Heart left ventricle (tissue), 13 donors: ENCODE data around the gene PRKACA.

ENCODE experiments used
- POLR2A ChIP-seq, 2 donors: fragments of 450-650 bp; IDR thresholded peaks; one replicate each; pipeline ENCODE4 v1.6.1; 2017; ENCODE audit warnings: antibody characterized with exemption in 2 of 2, mild to moderate bottlenecking in 2 of 2, moderate library complexity in 2 of 2
- TF ChIP-seq, protein P1 (sequence below), 12 donors: fragments of 200-600 bp; sonication (generic) in 4 of 12; IDR thresholded peaks; one replicate each; pipeline versions ENCODE4 v1.5.0 to v1.8.0; 2018 to 2022; ENCODE audit warnings: antibody characterized with exemption in 12 of 12, mild to moderate bottlenecking in 5 of 12
- donor health status: ischemic (EF 13 %, LVEDD 7.1; RV severe dilation, severe dysfunction).
- donor health status: DM: no; HTN: yes; CAD: no.
- donor health status: DM: no; HTN: no; CAD: no.
- donor health status: ischemic (EF 25% LVEDD 6.9; RV normal size, moderate dysfunction).
- donor health status: ischemic (EF 25% LVEDD 5.7; RV mildly dilated, moderate dysfunction).
- donor health status: ischemic (EF 35%, LVEDD 5.7; RV mildly dilated, moderate dysfunction).
- donor health status: nonischemic (EF 11% LVEDD 7.7; RV severe dilation, severe dysfunction).
- donor health status: DM: yes; HTN: yes; CAD: no.
- donor health status: PGD.
- donor health status: ischemic (EF 29% LVEDD 5.4; RV normal size, mild dysfunction).
- donor health status: nonischemic (EF 23%, LVEDD 6.1; RV moderate dilation, normal function).

DNA sequence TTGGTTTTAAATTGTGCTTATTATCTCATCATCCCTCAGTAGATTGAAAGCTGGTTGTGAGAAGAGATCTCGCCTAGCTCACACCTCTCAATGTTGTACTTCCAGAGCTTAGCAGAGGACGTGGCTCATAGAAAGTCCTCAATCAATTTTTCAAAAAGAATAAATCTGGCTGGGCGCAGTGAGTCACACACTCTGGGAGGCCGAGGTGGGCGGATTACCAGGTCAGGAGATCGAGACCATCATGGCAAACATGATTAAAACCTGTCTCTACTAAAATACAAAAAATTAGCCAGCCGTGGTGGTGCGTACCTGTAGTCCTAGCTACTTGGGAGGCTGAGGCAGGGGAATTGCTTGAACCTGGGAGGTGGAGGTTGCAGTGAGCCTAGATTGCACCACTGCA is 23.5 kb upstream of the PRKACA start:
- TF ChIP-seq POLR2A (IDR thresholded peaks at IDR 0.05) = no peak
- TF ChIP-seq, protein P1, sequence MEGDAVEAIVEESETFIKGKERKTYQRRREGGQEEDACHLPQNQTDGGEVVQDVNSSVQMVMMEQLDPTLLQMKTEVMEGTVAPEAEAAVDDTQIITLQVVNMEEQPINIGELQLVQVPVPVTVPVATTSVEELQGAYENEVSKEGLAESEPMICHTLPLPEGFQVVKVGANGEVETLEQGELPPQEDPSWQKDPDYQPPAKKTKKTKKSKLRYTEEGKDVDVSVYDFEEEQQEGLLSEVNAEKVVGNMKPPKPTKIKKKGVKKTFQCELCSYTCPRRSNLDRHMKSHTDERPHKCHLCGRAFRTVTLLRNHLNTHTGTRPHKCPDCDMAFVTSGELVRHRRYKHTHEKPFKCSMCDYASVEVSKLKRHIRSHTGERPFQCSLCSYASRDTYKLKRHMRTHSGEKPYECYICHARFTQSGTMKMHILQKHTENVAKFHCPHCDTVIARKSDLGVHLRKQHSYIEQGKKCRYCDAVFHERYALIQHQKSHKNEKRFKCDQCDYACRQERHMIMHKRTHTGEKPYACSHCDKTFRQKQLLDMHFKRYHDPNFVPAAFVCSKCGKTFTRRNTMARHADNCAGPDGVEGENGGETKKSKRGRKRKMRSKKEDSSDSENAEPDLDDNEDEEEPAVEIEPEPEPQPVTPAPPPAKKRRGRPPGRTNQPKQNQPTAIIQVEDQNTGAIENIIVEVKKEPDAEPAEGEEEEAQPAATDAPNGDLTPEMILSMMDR (IDR thresholded peaks at IDR 0.05) = no peak
